ENCODE data around the gene MICOS13.

Gene MICOS13

DNA sequence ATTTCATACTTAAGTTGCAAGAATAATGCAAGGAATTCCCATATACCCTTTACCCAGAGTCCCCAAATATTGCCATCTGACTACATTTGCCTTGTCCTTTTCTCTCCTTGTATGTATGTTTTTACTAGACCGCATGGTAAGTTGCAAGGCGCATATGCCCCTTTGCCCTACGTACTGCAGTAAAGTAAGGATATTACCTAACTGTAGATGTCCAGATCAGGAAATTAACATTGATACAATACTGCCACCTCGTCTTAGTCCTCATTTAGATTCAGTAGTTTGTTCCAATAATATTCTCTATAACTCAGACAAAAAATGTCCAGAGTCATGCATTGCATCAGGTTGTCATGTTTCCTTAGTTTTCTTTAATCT, 48.1 kb downstream of the MICOS13 start:
- H3K4me3 ChIP-seq (ENCODE audit: low read depth in 1 of 2, low read length in 2 of 2): no peak overlapping the region
- no peaks in the 10 kb centered on the region for H3K27me3 ChIP-seq (ENCODE audit: low read depth, low read length)
- peaks cover 5 to 13% of the 10 kb centered on the region in 2 donors for H3K36me3 ChIP-seq (ENCODE audit: control insufficient read depth in 1 of 2, insufficient read depth in 2 of 2, low read length in 2 of 2)
- H3K9me3 ChIP-seq (ENCODE audit: control insufficient read depth in 1 of 2, low read length in 2 of 2): no peaks in the 10 kb centered on the region
- H3K27ac ChIP-seq (ENCODE audit: low read length): no peak overlapping the region
- H3K4me1 ChIP-seq (ENCODE audit: control insufficient read depth in 1 of 2, insufficient read depth in 2 of 2, low read length in 2 of 2): peaks cover 7 to 57% of the 10 kb centered on the region in 2 donors

DNA sequence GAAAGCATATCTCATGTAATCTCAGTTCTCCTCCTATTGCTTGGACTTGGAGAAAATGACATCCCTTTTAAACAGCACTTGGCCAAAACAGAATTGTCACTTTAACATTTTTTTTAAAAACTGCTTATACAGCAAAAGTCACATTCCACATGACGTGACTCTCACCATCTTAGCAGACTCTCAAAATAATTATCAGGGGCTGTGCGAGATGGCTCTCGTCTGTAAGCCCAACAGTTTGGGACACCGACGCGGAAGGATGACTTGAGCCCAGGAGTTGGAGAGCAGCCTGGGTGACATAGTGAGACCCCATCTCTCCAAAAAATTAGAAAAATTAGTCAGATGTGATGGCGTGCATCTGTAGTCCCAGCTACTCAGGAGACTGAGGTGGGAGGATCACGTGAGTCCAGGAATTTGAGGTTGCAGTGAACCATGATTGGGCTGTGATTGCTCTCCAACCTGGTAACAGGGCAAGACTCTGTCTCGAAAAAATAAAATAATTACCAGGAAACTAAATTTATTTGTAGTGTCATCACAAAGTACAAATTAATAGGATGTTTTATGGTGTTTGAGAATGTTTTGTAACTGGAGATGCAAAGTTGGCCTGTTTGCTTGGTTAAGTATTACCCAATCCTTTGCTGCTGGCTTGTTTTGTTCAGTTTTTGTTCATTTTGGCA, 48.6 kb downstream of the MICOS13 start:
- no peaks in the 10 kb centered on the region for H3K9me3 ChIP-seq (ENCODE audit: control insufficient read depth in 1 of 2, low read length in 2 of 2)
- H3K4me1 ChIP-seq (ENCODE audit: control insufficient read depth in 1 of 2, insufficient read depth in 2 of 2, low read length in 2 of 2): peaks cover 7 to 62% of the 10 kb centered on the region in 2 donors
- no peak overlapping the region for H3K4me3 ChIP-seq (ENCODE audit: low read depth in 1 of 2, low read length in 2 of 2)
- H3K27ac ChIP-seq (ENCODE audit: low read length): no peak overlapping the region
- H3K27me3 ChIP-seq (ENCODE audit: low read depth, low read length): no peaks in the 10 kb centered on the region
- peaks cover 5 to 19% of the 10 kb centered on the region in 2 donors for H3K36me3 ChIP-seq (ENCODE audit: control insufficient read depth in 1 of 2, insufficient read depth in 2 of 2, low read length in 2 of 2)

DNA sequence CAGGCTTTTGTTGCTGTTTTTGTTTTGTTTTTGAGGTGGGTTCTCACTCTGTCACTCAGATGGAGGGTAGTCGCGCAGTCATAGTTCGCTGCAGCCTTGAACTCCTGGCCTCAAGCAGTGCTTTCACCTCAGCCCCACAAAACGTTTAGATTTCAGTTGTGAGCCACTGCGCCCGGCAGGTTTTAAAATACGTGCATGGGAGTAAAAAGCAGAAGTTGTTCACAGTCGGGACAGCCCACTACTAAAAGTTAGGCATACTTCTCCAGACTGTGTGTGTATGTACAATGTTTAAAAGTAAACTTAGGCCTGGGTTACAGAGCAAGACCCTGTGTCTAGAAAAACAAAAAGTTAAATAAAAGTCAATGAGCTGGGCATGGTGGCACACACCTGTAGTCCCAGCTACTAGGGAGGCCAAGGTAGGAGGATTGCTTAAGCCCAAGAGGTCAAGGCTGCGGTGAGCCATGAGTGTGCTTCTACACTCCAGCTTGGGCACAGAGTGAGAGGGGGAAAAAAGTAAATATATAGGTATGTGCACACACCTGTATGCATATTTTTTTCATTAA, 51.3 kb downstream of the MICOS13 start:
- H3K9me3 ChIP-seq (ENCODE audit: control insufficient read depth in 1 of 2, low read length in 2 of 2): no peaks in the 10 kb centered on the region
- H3K4me1 ChIP-seq (ENCODE audit: control insufficient read depth in 1 of 2, insufficient read depth in 2 of 2, low read length in 2 of 2): peaks cover 24 to 82% of the 10 kb centered on the region in 2 donors
- no peak overlapping the region for H3K4me3 ChIP-seq (ENCODE audit: low read depth in 1 of 2, low read length in 2 of 2)
- no peak overlapping the region for H3K27ac ChIP-seq (ENCODE audit: low read length)
- no peaks in the 10 kb centered on the region for H3K27me3 ChIP-seq (ENCODE audit: low read depth, low read length)
- H3K36me3 ChIP-seq (ENCODE audit: control insufficient read depth in 1 of 2, insufficient read depth in 2 of 2, low read length in 2 of 2): peaks cover 21 to 31% of the 10 kb centered on the region in 2 donors

DNA sequence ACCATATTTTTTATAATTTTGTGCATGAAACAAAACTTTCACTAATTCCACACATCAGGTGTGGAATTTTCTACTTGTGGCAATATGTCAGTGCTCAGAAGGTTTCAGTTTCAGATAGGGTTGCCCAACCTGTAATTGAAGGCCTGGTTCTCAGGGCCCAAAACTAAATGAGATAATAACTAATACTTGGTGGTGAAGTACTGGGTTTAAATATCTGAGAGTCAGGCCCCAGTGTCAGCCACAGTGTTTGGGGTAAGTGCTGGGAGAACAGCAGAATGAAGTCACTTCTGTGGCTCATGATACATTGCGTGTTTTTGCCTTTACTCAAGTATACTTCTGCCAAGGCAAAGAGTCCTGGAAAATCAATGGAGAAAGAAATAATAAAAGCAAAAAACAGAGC, 51.9 kb downstream of the MICOS13 start:
- Histone ChIP-seq H3K27me3 (ENCODE audit: low read depth, low read length) (no peaks in the 10 kb centered on the region), H3K4me3 (ENCODE audit: low read depth in 1 of 2, low read length in 2 of 2) (no peak overlapping the region), H3K36me3 (ENCODE audit: control insufficient read depth in 1 of 2, insufficient read depth in 2 of 2, low read length in 2 of 2) (peaks cover 21 to 31% of the 10 kb centered on the region in 2 donors), H3K9me3 (ENCODE audit: control insufficient read depth in 1 of 2, low read length in 2 of 2) (no peaks in the 10 kb centered on the region), H3K4me1 (ENCODE audit: control insufficient read depth in 1 of 2, insufficient read depth in 2 of 2, low read length in 2 of 2) (peaks cover 24 to 82% of the 10 kb centered on the region in 2 donors), H3K27ac (ENCODE audit: low read length) (no peak overlapping the region)

Measured in muscle layer of duodenum (tissue), 2 donors.